HG02938 (cell line): ENCODE data around the gene PINK1.
"Not testable (repeated sequence)": the region's sequence is repeated elsewhere in the genome, so short reads cannot be mapped to it uniquely, and the experiment has no call there.

ENCODE experiments used
- ATAC-seq: cut with Tn5 transposase; IDR thresholded peaks from one replicate; pipeline ENCODE4 v1.9.1; 2021; ENCODE audit warnings: mild to moderate bottlenecking, moderate library complexity; ENCODE audit not compliant: unreplicated experiment

Gene PINK1

GRCh38 chr1:20633190-20634064, at the start of gene PINK1:
Gene PINK1, plus strand, starts transcription at chr1:20633458. Its CDS starts 91 bp downstream, at chr1:20633549.
- ATAC-seq, result no peak

- ATAC-seq, result no peak
Observed at GRCh38 chr1:20584890-20585289, 48.4 kb upstream of the PINK1 start.

- ATAC-seq, result no peak
Observed at GRCh38 chr1:20586953-20587660, 46.2 kb upstream of the PINK1 start.

GRCh38 chr1:20587661-20588053, 45.6 kb upstream of the PINK1 start:
- ATAC-seq, result no peak

- ATAC-seq, result no peak
Observed at GRCh38 chr1:20588634-20589225, 44.5 kb upstream of the PINK1 start, which contains the start of gene CDA. Gene CDA, plus strand, starts transcription at chr1:20589097. Its CDS starts 33 bp downstream, at chr1:20589130.

- no peak for ATAC-seq
Observed at GRCh38 chr1:20589331-20590278, 43.7 kb upstream of the PINK1 start.

- ATAC-seq, result no peak
Observed at GRCh38 chr1:20590306-20590777, 42.9 kb upstream of the PINK1 start.

- ATAC-seq, result no peak
Observed at GRCh38 chr1:20593756-20594155, 39.5 kb upstream of the PINK1 start.

GRCh38 chr1:20594746-20595145, 38.5 kb upstream of the PINK1 start:
- ATAC-seq, result no peak

GRCh38 chr1:20596106-20596505, 37.2 kb upstream of the PINK1 start:
- ATAC-seq, result no peak

- ATAC-seq, result no peak
Observed at GRCh38 chr1:20597650-20598049, 35.6 kb upstream of the PINK1 start.

GRCh38 chr1:20600156-20600555, 33.1 kb upstream of the PINK1 start:
- no peak for ATAC-seq

GRCh38 chr1:20601129-20601825, 32.0 kb upstream of the PINK1 start:
- no peak for ATAC-seq

- ATAC-seq, result no peak
Observed at GRCh38 chr1:20602851-20603450, 30.3 kb upstream of the PINK1 start.

- ATAC-seq, result no peak
Observed at GRCh38 chr1:20603504-20604464, 29.5 kb upstream of the PINK1 start.

GRCh38 chr1:20604678-20605077, 28.6 kb upstream of the PINK1 start:
- no peak for ATAC-seq

- ATAC-seq, result not testable (repeated sequence)
Observed at GRCh38 chr1:20606801-20607570, 26.3 kb upstream of the PINK1 start.
